NCI-H2081 treated with DMSO at 0.1 percent for 48 hours (cell line): ENCODE data around the gene DEPDC7.
"Not testable (repeated sequence)": the region's sequence is repeated elsewhere in the genome, so short reads cannot be mapped to it uniquely, and the experiment has no call there.

Source experiments
- DNase-seq: peaks from one replicate; lab custom pipeline; 2025; lab: John Stamatoyannopoulos, UW

Gene DEPDC7

DNA sequence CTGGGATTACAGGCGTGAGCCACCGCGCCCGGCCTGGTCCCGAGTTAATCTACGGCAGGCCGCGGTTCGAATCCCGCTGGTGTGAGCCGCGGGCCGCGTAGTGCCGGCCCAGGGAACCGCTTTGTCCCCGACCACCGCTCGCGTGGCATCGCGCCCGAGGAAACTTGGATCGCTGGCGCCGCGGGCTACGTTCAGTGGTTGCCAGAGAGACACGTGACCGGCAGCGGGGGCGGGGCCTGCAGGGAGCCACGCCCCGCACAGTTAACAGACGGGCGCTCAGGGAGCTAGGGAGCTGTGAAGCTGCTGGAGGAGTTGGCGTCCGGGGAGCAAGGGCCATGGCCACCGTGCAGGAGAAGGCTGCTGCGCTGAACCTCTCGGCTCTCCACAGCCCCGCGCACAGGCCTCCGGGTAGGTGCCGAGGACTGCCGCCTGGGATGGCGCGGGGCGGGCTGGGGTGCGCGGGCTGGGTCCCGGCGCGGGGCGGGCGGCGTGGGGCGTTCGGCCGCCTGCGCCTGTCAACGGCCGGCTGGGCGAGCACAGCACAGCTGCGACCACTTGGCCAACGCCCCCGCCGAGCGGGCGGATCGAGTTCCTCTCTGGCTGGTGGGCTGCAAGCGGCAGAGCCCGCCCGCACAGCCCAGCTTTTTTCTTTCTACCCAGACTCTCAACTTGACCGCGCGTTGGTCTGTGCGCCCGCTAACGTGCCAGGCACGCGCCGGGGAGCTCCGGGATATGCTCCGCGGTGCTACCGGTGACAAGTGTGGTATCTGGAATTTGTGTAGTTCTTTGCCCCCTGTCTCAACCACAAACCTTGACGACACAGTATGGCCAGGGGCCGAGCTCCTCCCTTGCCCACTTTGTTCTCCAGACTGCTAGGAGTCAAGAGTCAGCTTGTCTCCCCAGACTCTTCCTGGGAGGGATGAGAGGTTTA lies at the start of gene DEPDC7:
DEPDC7 (plus strand) TSS at position 258 of the 931 bp plus-strand sequence; CDS start at position 336, 78 bp downstream.
- peak; percentile 54 for DNase-seq

- DNase-seq: no peak
These were observed 47.1 kb upstream of the DEPDC7 start for GRCh38 chr11:32968541-32968940.

- DNase-seq: not testable (repeated sequence)
These were observed 43.4 kb upstream of the DEPDC7 start for GRCh38 chr11:32972233-32972632.

DNA sequence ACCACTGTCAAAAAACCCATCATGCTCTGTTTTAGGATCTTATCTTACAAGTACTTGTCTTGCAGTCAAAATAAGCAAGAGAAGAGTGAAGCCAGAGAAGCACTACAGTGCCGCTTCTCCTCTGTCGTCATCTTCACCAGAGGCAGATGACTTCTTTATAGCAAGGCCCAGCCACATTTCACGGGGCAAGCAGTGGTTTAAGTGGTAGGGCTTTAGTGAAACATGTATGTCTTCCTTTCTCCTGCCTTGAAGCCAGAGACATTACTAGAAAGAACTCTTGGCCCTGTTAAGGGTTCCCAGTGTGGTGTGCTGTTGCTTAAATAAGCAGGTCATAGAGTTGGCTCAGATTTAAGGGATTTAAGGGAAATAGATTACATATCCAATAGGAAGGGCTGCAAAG lies 42.9 kb upstream of the DEPDC7 start:
- DNase-seq: no peak

- DNase-seq: no peak
These were observed 33.1 kb upstream of the DEPDC7 start for GRCh38 chr11:32982626-32983025.

DNA sequence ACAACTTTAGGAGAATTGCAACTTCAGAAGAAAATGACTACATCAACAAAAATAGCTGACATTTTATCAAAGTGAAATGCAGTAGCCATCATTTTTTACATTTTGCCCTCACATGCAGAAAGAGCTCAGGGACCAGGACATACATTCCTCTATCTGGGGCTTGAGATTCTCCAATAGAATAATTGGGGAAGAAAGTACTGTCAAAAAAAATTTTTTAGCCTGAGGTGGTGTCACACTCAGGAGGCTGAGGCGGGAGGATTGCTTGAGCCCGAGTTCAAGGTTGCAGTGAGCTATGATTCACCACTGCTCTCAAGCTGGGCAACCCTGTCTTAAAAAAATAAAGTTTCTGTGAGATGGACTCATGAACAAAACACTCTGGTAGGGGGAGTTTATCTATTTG lies 32.2 kb upstream of the DEPDC7 start:
- DNase-seq: no peak

DNA sequence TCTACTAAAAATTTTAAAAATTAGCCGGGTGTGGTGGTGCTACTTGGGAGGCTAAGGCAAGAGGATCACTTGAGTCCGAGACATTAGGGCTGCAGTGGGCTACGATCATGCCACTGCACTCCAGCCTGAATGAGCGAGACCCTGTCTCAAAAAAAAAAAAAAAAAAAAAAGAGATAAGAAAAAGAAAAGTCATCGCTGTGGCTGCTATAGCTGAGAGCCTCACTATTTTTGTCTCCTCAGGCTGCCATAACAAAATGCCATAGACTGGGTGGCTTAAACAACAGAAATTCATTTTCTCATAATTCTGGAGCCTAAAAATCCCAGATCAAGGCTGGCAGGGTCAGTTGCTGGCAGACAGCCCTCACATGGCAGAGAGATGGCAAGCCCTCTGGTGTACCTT lies 30.1 kb upstream of the DEPDC7 start:
- DNase-seq: no peak

GRCh38 chr11:32987851-32988250 lies 27.8 kb upstream of the DEPDC7 start:
- no peak for DNase-seq

DNA sequence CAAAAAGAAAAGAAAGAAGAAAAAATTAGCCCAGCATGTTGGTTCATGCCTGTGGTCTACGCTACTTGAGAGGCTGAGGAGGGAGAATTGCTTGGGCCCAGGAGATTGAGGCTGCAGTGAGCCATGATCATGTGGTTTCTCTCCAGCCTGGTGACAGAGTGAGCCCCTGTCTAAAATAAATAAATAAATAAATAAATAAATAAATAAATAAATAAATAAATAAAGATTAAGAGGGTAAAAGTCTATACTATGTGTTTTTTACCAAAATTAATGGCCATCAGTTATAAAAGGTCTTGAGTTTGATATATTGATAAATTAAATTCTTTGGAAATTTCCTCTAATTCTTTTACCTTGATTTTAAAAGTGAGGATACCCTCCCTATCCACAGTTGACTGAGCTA lies 25.2 kb upstream of the DEPDC7 start:
- DNase-seq: no peak

- no peak for DNase-seq
These were observed 24.3 kb upstream of the DEPDC7 start for GRCh38 chr11:32991427-32991826.

DNA sequence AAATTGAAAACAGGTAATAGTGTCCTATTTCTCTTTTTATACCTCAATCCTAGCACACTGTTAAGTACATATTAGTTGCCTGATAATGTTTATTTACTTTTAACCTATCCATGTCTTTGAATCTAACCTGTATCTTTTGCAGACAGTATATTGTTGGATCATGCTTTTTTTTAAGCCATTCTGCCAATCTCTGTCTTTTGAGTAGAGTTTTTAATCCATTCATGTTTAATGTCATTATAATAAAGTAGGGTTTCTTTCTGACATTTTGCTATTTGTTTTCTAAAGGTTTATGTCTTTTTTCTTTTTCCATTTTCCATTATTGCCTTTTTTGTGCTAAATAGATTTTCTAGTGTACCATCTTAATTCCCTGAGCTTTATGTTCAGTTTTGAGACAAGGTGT lies 23.8 kb upstream of the DEPDC7 start:
- no peak for DNase-seq

DNA sequence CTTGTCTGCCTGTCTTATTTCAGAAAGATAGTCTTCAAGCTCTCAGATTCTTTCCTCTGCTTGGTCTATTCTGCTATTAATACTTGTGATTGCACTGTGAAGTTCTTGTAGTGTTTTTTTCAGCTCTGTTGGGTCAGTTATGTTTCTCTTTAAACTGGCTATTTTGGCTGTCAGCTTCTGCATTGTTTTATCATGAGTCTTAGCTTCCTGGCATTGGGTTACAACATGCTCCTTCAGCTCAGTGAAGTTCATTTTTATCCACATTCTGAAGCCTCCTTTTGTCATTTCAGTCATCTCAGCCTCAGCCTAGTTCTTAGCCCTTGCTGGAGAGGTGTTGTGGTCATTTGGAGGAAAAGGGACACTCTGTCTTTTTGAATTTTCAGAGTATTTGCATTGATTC lies 15.5 kb upstream of the DEPDC7 start:
- no peak for DNase-seq

GRCh38 chr11:33001281-33001680 lies 14.4 kb upstream of the DEPDC7 start:
- DNase-seq: no peak

DNA sequence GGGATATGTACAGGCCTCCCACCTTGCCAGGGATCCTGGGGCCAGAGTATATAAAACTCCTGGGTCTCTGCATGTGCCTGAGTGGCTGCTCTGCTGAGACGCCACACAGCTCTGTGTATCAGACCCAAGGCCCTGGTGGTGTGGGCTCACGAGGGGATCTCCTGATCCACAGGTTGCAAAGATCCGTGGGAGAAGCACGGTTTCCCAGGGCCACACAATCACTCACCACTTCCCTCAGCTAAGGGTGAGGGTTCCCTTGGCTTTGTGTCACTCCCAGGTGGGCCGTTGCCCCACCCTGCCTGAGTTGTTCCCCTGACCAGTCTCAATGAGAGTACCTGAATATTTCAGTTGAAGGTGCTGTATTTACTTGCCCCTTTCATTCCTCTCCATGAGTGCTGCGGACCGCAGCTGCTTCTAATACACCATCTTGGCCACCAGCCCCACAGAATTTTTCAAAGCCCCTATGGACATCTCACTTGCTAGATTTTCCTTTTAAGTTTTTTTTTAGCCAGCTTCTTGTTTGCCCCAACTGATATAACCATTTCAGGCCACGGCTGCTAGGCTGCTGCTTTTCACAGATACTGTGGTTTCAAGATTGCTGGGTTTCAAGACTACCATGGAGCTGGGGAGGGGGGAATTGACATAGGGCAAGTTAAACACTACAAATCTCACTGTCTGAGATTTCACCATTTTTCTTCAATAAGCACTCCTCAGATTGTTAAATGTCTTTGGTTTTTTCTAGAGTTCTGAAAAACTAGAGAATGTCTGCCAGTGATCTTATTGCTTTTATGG lies 13.7 kb upstream of the DEPDC7 start:
- DNase-seq: no peak

- no peak for DNase-seq
These were observed 10.5 kb upstream of the DEPDC7 start for GRCh38 chr11:33005175-33005574.

DNA sequence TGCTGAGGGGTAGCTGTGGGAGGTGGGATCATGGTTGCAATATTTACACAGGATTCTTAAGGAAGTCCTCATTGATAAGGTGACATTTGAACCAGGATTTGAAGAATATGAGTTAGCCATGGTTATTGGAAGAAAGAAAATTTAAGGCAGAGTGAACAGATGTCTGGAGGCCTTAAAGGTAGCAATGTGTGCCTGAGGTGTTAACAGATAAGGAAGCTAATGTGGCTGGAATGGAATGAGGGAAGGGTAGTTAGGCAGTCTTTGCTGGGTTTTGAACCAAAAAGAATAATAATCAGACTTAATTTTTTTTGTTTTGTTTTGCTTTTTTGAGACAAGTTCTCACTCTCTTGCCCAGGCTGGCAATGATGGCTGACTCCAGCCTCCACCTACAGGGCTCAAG lies 9.7 kb upstream of the DEPDC7 start:
- DNase-seq: no peak

DNA sequence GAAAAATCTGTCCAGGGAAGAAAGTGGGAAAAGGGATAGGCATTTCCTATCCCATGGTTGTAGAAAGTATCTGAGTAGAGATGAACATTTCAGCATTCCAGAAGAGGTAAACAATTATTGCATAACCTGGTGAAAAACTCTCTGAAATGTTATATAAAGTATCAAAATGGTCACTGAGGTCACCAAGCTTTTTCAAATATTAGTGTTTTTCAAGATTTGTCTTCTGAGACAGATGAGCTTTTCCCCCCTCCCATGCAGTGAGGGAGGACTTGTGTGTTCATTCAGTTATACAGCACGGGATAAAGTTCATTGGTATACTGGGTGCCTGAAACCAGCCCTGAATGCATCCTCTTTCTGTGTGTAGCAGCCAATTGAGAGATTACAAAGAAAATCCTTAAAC lies 1.9 kb upstream of the DEPDC7 start:
- no peak for DNase-seq

DNA sequence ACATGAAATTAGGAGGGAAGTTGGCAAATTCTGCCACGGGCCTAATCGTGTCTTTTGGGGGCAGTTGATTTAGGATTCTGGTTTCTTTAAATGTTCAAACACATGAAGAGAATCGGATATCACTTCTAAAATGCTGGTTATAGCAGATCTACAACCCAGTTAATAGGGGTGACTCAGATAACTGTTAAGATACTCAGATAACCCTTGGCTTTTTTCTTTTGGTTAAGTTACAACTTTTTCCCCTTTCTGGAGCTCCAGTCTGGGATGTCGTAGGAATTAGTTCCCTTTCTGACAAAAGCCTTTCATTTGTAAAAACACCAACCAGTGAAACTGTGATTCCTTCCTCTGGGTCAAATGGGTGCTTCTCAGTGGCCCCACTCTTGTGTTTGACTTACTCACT lies 976 bp downstream of the DEPDC7 start:
- no peak for DNase-seq

DNA sequence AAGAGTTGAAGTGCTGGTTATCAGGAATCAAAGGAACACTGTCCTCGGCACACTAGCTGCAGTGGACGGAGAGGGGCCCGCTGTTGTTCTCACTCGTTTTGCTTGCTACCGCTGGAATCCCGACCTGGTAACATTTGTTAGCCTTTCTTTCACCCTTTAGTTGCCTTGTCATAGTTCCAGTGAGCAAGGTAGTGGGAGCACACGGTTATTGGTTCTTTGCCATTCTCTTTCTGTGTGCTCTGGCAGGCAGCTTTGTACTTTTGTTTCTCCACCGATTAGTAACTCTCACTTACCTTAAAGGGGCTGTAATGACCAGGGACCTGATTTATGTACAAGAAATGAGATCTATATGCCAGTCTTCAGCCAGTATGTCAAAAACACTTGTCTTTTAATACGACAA lies 1.8 kb downstream of the DEPDC7 start:
- no peak for DNase-seq

- DNase-seq: no peak
These were observed 2.3 kb downstream of the DEPDC7 start for GRCh38 chr11:33017965-33018364.

DNA sequence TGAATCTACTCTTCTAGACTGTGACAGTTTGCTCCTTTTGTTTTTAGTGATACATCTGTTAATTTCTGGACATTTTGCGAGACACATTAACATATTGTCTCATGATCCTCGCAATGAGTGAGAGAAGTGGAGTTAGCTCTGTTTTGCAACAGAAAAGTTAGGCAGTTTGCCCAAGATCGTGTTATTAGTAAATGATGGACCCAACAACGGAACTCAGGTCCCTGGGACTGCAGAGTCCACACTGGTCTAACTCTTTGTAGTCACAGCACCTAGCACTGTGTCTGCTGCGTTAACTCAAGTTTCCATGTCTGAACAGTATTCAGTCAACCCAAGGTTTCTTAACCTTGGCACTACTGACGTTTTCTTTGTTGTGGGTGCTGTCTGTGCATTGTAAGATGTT lies 3.2 kb downstream of the DEPDC7 start:
- DNase-seq: no peak

DNA sequence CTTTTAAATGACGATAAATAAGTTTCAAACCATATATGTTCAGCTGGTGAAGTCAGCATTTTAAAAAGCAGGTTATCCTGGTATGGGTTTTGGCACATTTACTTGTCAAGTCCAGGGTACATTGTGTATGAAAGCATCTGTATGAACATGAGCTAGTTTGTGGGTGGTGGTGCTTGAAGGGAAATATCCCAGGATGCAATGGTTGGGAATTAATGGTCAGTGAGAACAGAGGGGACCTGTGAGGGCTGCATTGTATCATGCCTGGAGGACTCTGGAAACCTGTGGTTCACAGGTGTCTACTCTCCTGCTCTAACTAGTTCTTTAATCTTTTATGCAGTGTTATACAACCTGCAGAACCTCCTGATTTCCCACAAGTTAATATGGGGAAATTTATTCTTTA lies 5.8 kb downstream of the DEPDC7 start:
- no peak for DNase-seq

DNA sequence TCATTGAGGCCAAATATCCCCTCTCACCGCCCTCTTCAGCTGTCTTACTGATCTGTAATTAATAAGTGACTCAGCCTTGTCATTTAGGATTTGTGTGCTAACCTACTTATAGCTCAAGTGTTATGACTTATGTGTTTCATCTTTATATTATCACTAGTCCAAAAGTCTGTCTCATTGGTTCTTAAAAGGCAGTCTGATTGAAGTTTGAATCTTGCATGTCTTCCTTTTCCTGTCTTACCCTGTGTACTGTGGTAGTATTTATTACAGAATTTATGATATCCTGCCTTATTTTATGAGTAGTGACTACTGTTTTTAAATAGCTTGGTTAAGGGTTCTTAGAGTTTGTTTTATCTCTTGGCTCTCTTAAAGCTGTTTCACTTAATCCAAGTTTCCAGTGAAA lies 6.3 kb downstream of the DEPDC7 start:
- DNase-seq: no peak
